MCF 10A (cell line): Measurements from ENCODE around the gene RPS15A. TPM values are rescaled to one million over a fixed set of nuclear protein-coding genes. Genes with fewer than 3 reads are reported as not detected.

Source experiments
- BruUV-seq: library from RNA; stranded (reverse); fragments of 400-500 nt; replicated peaks from 2 replicates; lab custom pipeline; 2021; lab: Mats Ljungman, UMichigan
- CTCF ChIA-PET: fragments of 300-600 bp; sonication (Branson Sonifier 250); formaldehyde crosslinking; extraction: SDS; loops from one replicate; lab custom pipeline; 2021; ENCODE audit warnings: antibody characterized with exemption, inconsistent platforms; lab: Yijun Ruan, JAX
- POLR2A ChIA-PET: fragments of 300-600, 350-650 bp; sonication (Branson Sonifier 250); formaldehyde crosslinking; extraction: SDS; loops from one replicate; lab custom pipeline; 2020; ENCODE audit warnings: antibody characterized with exemption, inconsistent platforms; lab: Yijun Ruan, JAX
- DNase-seq: peaks from one replicate; pipeline ENCODE4 v3.0.0-alpha.2; 2018; ENCODE audit not compliant: unreplicated experiment
- H3K27ac Mint-ChIP-seq: one replicate; pipeline ENCODE4 v1.8.0; 2022; ENCODE audit warnings: mild to moderate bottlenecking, low read depth, mixed read lengths; ENCODE audit not compliant: unreplicated experiment
- H3K27me3 Mint-ChIP-seq: one replicate; pipeline ENCODE4 v1.8.0; 2022; ENCODE audit warnings: mixed read lengths; ENCODE audit not compliant: insufficient read depth, unreplicated experiment
- H3K36me3 Mint-ChIP-seq: one replicate; pipeline ENCODE4 v1.8.0; 2022; ENCODE audit warnings: mild to moderate bottlenecking, moderate library complexity, mixed read lengths; ENCODE audit not compliant: insufficient read depth, unreplicated experiment
- H3K4me1 Mint-ChIP-seq: one replicate; pipeline ENCODE4 v1.8.0; 2022; ENCODE audit warnings: mixed read lengths; ENCODE audit not compliant: insufficient read depth, unreplicated experiment
- H3K4me3 Mint-ChIP-seq: one replicate; pipeline ENCODE4 v1.8.0; 2022; ENCODE audit warnings: mild to moderate bottlenecking, moderate library complexity, mixed read lengths; ENCODE audit not compliant: unreplicated experiment
- H3K9me3 Mint-ChIP-seq: one replicate; pipeline ENCODE4 v1.8.0; 2022; ENCODE audit warnings: mixed read lengths; ENCODE audit not compliant: unreplicated experiment
- intact Hi-C: fragments of 100-400 bp; cut with micrococcal nuclease; formaldehyde crosslinking; loops from 2 replicates; pipeline ENCODE4 v1.14.1; 2022
- total RNA-seq: library from RNA; stranded (reverse); gene quantifications from 2 replicates; pipeline ENCODE4 v1.2.3, GENCODE V29; 2022
- TF ChIP-seq, protein P1 (sequence below): fragments of 200-600 bp; IDR thresholded peaks from one replicate; pipeline ENCODE4 v1.8.0; 2022; ENCODE audit warnings: antibody characterized with exemption, mild to moderate bottlenecking; ENCODE audit not compliant: unreplicated experiment

RPS15A gene
- total RNA-seq, 1 experiment from 2014 or later: 1,431 TPM

GRCh38 chr16:18796377-18796776, 6.2 kb upstream of the RPS15A start:
- CTCF ChIA-PET: interaction anchor here (0.6 kb wide), 1 partner anchor 342 kb away, joined by 4 read pairs; no protein-coding TSS in a partner anchor
- no peaks in the 10 kb centered on the region for H3K27me3 Mint-ChIP-seq
- DNase-seq: no peak
- no peaks in the 10 kb centered on the region for H3K9me3 Mint-ChIP-seq
- no TSS peak for BruUV-seq
- peaks cover 15% of the 10 kb centered on the region for H3K4me1 Mint-ChIP-seq
- intact Hi-C loops: no loop called here
- no peak overlapping the region for H3K27ac Mint-ChIP-seq
- no peak overlapping the region for H3K4me3 Mint-ChIP-seq
- POLR2A ChIA-PET: interaction anchor here (1.3 kb wide), 1 partner anchor 9 kb away, joined by 4 read pairs; no protein-coding TSS in a partner anchor
- H3K36me3 Mint-ChIP-seq: peaks cover 59% of the 10 kb centered on the region
- TF ChIP-seq, protein P1, sequence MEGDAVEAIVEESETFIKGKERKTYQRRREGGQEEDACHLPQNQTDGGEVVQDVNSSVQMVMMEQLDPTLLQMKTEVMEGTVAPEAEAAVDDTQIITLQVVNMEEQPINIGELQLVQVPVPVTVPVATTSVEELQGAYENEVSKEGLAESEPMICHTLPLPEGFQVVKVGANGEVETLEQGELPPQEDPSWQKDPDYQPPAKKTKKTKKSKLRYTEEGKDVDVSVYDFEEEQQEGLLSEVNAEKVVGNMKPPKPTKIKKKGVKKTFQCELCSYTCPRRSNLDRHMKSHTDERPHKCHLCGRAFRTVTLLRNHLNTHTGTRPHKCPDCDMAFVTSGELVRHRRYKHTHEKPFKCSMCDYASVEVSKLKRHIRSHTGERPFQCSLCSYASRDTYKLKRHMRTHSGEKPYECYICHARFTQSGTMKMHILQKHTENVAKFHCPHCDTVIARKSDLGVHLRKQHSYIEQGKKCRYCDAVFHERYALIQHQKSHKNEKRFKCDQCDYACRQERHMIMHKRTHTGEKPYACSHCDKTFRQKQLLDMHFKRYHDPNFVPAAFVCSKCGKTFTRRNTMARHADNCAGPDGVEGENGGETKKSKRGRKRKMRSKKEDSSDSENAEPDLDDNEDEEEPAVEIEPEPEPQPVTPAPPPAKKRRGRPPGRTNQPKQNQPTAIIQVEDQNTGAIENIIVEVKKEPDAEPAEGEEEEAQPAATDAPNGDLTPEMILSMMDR: no peak

GRCh38 chr16:18792836-18793433, 2.8 kb upstream of the RPS15A start:
- intact Hi-C loops: no loop called here
- POLR2A ChIA-PET: interaction anchor here (9.5 kb wide), 1 partner anchor 10 kb away, joined by 238 read pairs; the partner anchor contains the start of gene ARL6IP1
- Mint-ChIP-seq H3K36me3 (peaks cover 87% of the 10 kb centered on the region), H3K27me3 (no peaks in the 10 kb centered on the region), H3K4me3 (no peak overlapping the region), H3K27ac (no peak overlapping the region), H3K9me3 (no peaks in the 10 kb centered on the region), H3K4me1 (peaks cover 13% of the 10 kb centered on the region)
- DNase-seq: no peak
- CTCF ChIA-PET: interaction anchor here (4.4 kb wide), 1 partner anchor 9 kb away, joined by 34 read pairs; the partner anchor contains the start of gene ARL6IP1
- BruUV-seq: no TSS peak
- TF ChIP-seq, protein P1: no peak

- H3K36me3 Mint-ChIP-seq: peaks cover 94% of the 10 kb centered on the region
- POLR2A ChIA-PET: interaction anchor here (0.8 to 9.5 kb wide), 6 partner anchors 13 to 348 kb away, joined by 3 to 238 read pairs (median 5); partner anchors contain the start of genes ARL6IP1, COQ7 and SMG1
- no peaks in the 10 kb centered on the region for H3K9me3 Mint-ChIP-seq
- H3K27me3 Mint-ChIP-seq: no peaks in the 10 kb centered on the region
- H3K4me3 Mint-ChIP-seq: peak overlapping the region; percentile 95
- peak overlapping the region; percentile 87 for H3K27ac Mint-ChIP-seq
- H3K4me1 Mint-ChIP-seq: peaks cover 34% of the 10 kb centered on the region
- TF ChIP-seq, protein P1: no peak
- BruUV-seq: TSS peak; percentile 48
- CTCF ChIA-PET: interaction anchor here (1.0 to 4.4 kb wide), 3 partner anchors 12 to 180 kb away, joined by 3 to 34 read pairs (median 6); partner anchors contain the start of gene ARL6IP1
- intact Hi-C loops: no loop called here
- no peak for DNase-seq
Measured at GRCh38 chr16:18789515-18789849, 652 bp downstream of the RPS15A start.

- Mint-ChIP-seq H3K27ac (peak overlapping the region; percentile 87), H3K4me1 (peaks cover 34% of the 10 kb centered on the region), H3K9me3 (no peaks in the 10 kb centered on the region), H3K4me3 (peak overlapping the region; percentile 95), H3K27me3 (no peaks in the 10 kb centered on the region), H3K36me3 (peaks cover 97% of the 10 kb centered on the region)
- DNase-seq: peak; percentile 34
- ChIA-PET POLR2A (interaction anchor here (0.6 to 9.5 kb wide), 8 partner anchors 14 to 937 kb away, joined by 3 to 238 read pairs (median 4); partner anchors contain the start of genes ARL6IP1, COQ7 and SMG1), CTCF (interaction anchor here (0.5 to 5.3 kb wide), 6 partner anchors 13 to 1137 kb away, joined by 3 to 34 read pairs (median 5); partner anchors contain the start of gene ARL6IP1)
- intact Hi-C loops: no loop called here
- no TSS peak for BruUV-seq
- TF ChIP-seq, protein P1: no peak
Measured at GRCh38 chr16:18788828-18789514, 1.2 kb downstream of the RPS15A start.
